ENCODE measurements around the gene C1orf146.

DNA sequence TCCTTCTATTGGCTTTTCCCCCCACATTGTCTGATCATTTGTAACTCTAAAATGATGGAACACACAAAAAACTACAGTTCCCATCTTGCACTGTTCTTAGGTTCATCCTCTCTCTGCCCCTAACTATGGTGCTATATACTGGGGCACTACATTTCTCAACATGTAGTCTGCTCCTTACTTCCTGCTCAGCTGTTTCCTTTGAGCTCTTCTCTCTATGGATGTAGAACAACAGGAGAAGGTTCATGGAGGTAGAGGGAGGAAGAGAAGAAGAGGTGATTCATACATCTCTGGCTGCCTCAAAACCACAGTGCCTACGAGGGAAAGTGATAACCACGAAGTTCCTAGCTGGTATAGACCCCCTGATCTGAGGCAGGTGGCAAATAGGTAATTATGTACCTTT lies 7.0 kb upstream of the C1orf146 start:
- TF ChIP-seq, protein P1, sequence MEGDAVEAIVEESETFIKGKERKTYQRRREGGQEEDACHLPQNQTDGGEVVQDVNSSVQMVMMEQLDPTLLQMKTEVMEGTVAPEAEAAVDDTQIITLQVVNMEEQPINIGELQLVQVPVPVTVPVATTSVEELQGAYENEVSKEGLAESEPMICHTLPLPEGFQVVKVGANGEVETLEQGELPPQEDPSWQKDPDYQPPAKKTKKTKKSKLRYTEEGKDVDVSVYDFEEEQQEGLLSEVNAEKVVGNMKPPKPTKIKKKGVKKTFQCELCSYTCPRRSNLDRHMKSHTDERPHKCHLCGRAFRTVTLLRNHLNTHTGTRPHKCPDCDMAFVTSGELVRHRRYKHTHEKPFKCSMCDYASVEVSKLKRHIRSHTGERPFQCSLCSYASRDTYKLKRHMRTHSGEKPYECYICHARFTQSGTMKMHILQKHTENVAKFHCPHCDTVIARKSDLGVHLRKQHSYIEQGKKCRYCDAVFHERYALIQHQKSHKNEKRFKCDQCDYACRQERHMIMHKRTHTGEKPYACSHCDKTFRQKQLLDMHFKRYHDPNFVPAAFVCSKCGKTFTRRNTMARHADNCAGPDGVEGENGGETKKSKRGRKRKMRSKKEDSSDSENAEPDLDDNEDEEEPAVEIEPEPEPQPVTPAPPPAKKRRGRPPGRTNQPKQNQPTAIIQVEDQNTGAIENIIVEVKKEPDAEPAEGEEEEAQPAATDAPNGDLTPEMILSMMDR (IDR thresholded peaks at IDR 0.05; ENCODE audit: poor library complexity), result no peak
- no peak for TF ChIP-seq EZH2 (IDR thresholded peaks at IDR 0.05; ENCODE audit: borderline replicate concordance)

Data from hepatocyte (in vitro differentiated cells).